Measurements from ENCODE around the gene E2F4. TPM values are rescaled to one million over a fixed set of nuclear protein-coding genes. Genes with fewer than 3 reads are reported as not detected.

E2F4 gene
- polyA plus RNA-seq, 2 of the 4 experiments (the other 2 are of a cell fraction) = 65.1 to 66.6 TPM

DNA sequence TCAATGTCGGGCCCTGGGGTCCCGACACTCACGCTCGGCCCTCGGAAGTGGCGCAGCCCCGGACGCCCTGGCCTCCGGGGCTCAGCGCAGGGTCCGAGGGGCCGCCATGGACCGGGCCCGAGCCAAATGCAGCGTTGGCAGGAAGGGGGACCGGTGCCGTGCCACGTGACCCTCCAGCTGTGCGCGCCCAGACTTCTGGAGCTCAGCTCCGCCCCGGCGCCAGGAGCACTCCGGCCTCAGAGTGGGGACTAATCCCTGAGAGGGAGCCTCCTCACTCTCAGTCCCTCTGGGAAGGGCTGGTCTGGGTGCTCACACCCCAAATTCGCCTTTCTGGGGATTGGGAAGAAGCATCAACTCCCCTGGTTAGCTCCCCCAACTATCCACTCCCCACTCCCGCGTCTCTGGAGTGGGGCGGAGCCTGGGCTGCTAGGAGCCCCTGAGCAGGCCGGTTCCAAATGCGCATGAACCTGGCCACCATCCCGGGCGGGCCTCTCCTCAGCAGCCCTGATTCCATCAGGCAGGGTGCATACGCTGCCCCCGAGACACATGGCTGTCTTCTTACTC is 41.0 kb upstream of the E2F4 start, which contains the start of gene B3GNT9 (continued):
- TF ChIP-seq PBX3 (IDR thresholded peaks at IDR 0.05) (peak; percentile 49; the same call in 1 of the 2 replicates), CHD4 (IDR thresholded peaks at IDR 0.05; ENCODE audit: borderline replicate concordance) (no peak), JUNB (IDR thresholded peaks at IDR 0.05) (no peak), FOSB (CRISPR knock-in tag; IDR thresholded peaks at IDR 0.05) (no peak), GATA3 (IDR thresholded peaks at IDR 0.05; ENCODE audit: borderline replicate concordance) (no peak; the same call in 1 of the 2 replicates), MAZ (IDR thresholded peaks at IDR 0.05; ENCODE audit: borderline replicate concordance, low read depth, low read length) (no peak), CBX8 (IDR thresholded peaks at IDR 0.05) (no peak), MAFK (IDR thresholded peaks at IDR 0.05; ENCODE audit: partially characterized antibody) (peak; percentile 13), POLR2A (IDR thresholded peaks at IDR 0.05; ENCODE audit: low read length) (0 out of 2 replicates have a peak, but pooled peaks have one; percentile 2), CHD2 (IDR thresholded peaks at IDR 0.05; ENCODE audit: low read length, partially characterized antibody) (no peak), CBX2 (IDR thresholded peaks at IDR 0.05; ENCODE audit: borderline replicate concordance, low read depth) (no peak), HDAC2 (IDR thresholded peaks at IDR 0.05) (no peak), ZFP36 (IDR thresholded peaks at IDR 0.05; ENCODE audit: borderline replicate concordance, partially characterized antibody) (no peak), RFX5 (IDR thresholded peaks at IDR 0.05) (no peak), MYC (IDR thresholded peaks at IDR 0.05; ENCODE audit: borderline replicate concordance, low read length) (no peak), TP53 (CRISPR knock-in tag; IDR thresholded peaks at IDR 0.05) (no peak)
- TF ChIP-seq, protein P1, sequence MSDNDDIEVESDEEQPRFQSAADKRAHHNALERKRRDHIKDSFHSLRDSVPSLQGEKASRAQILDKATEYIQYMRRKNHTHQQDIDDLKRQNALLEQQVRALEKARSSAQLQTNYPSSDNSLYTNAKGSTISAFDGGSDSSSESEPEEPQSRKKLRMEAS (IDR thresholded peaks at IDR 0.05) = peak; percentile 76
- TF ChIP-seq, protein P2, sequence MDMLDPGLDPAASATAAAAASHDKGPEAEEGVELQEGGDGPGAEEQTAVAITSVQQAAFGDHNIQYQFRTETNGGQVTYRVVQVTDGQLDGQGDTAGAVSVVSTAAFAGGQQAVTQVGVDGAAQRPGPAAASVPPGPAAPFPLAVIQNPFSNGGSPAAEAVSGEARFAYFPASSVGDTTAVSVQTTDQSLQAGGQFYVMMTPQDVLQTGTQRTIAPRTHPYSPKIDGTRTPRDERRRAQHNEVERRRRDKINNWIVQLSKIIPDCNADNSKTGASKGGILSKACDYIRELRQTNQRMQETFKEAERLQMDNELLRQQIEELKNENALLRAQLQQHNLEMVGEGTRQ (IDR thresholded peaks at IDR 0.05) = peak; percentile 88

- Histone ChIP-seq H3K27ac (peak overlapping the region; percentile 84 to 96), H3K4me2 (peak overlapping the region; percentile 66), H3K9me3 (no peaks in the 10 kb centered on the region), H3K4me1 (peaks cover 16% of the 10 kb centered on the region), H3K4me3 (peak overlapping the region; percentile 76; the same call in 2 of the 3 replicates)
- TF ChIP-seq FOSB (CRISPR knock-in tag; IDR thresholded peaks at IDR 0.05) (no peak), CEBPB (IDR thresholded peaks at IDR 0.05) (no peak), POLR2AphosphoS2 (conservative IDR thresholded peaks at IDR 0.05; ENCODE audit: low read length) (no peak), RAD21 (conservative IDR thresholded peaks at IDR 0.05 in 1 of 2, IDR thresholded peaks at IDR 0.05 in 1 of 2) (no peak), E2F6 (IDR thresholded peaks at IDR 0.05; ENCODE audit: borderline replicate concordance, low read depth) (no peak), HOXB13 (CRISPR knock-in tag; IDR thresholded peaks at IDR 0.05; ENCODE audit: low read depth) (no peak), ATOH8 (CRISPR knock-in tag; IDR thresholded peaks at IDR 0.05; ENCODE audit: low read depth) (no peak), FOSL2 (IDR thresholded peaks at IDR 0.05) (no peak), FOSL2 (CRISPR knock-in tag; IDR thresholded peaks at IDR 0.05) (no peak), CHD4 (IDR thresholded peaks at IDR 0.05; ENCODE audit: borderline replicate concordance) (no peak), CBX8 (IDR thresholded peaks at IDR 0.05) (no peak), EHF (CRISPR knock-in tag; IDR thresholded peaks at IDR 0.05) (no peak), HOXA7 (CRISPR knock-in tag; IDR thresholded peaks at IDR 0.05) (no peak), SREBF2 (IDR thresholded peaks at IDR 0.05) (no peak), NR3C1 (IDR thresholded peaks at IDR 0.05) (no peak), GATA3 (IDR thresholded peaks at IDR 0.05; ENCODE audit: borderline replicate concordance) (no peak), ZSCAN20 (CRISPR knock-in tag; IDR thresholded peaks at IDR 0.05) (no peak)
- TF ChIP-seq, protein P2 (IDR thresholded peaks at IDR 0.05) = no peak
- TF ChIP-seq, protein P1 (IDR thresholded peaks at IDR 0.05) = no peak
- WGBS (ENCODE audit: missing lambda C conversion rate) = 76% methylated on average over 8 of the region's 8 CpGs
- FAIRE-seq (no peak), ATAC-seq (peak; percentile 25 to 30; a peak in 3 of 6 replicates), DNase-seq (ENCODE audit: low read depth in 1 of 2, low spot score in 1 of 2) (peak; percentile 36 to 52)
- ChIA-PET CTCF (interaction anchor here (0.6 to 16.0 kb wide), 16 partner anchors 12 to 314 kb away, joined by 3 to 314 read pairs (median 4); partner anchors contain the start of genes CES3, CES4A, FBXL8 and HSF4), POLR2A (interaction anchor here (0.7 to 2.2 kb wide), 4 partner anchors 9 to 259 kb away, joined by 3 to 7 read pairs (median 5); partner anchors contain the start of genes FBXL8 and NOL3)
These were observed 40.4 kb upstream of the E2F4 start for GRCh38 chr16:67151431-67152097.
